HepG2 (cell line): ENCODE data around the gene TAS1R3. TPM values are rescaled to one million over a fixed set of nuclear protein-coding genes. Genes with fewer than 3 reads are reported as not detected.
A peak's percentile ranks its signal among the peaks of the same experiment; 100 is the strongest.

Experiments
- ATAC-seq: fragments of 200-7000 bp; cut with Tn5 transposase; 3 replicates; pipeline ENCODE4 v1.9.1; 2020; ENCODE audit warnings: mild to moderate bottlenecking, moderate library complexity
- BruUV-seq: library from RNA; stranded (reverse); fragments of 400-500 nt; replicated peaks from 2 replicates; lab custom pipeline; 2021; lab: Mats Ljungman, UMichigan
- CTCF ChIA-PET: fragments of 300-600 bp; formaldehyde crosslinking; extraction: SDS; loops from one replicate; lab custom pipeline; 2021; ENCODE audit warnings: low total read pairs, inconsistent platforms, low intra/inter-chr PET ratio; lab: Yijun Ruan, JAX
- POLR2A ChIA-PET: fragments of 350-600 bp; sonication (Branson Sonifier 250); formaldehyde crosslinking; loops from one replicate; lab custom pipeline; 2020; ENCODE audit warnings: antibody characterized with exemption, inconsistent platforms; lab: Yijun Ruan, JAX
- DNase-seq: peaks from one replicate; pipeline ENCODE4 v3.0.0-alpha.2; 2015; ENCODE audit warnings: low spot score
- FAIRE-seq: peaks from 3 replicates; lab custom pipeline; 2011; peaks lifted over from hg19 to GRCh38; lab: Jason Lieb, UNC
- H2AFZ ChIP-seq: one replicate; pipeline ENCODE4 v1.6.1; 2011; ENCODE audit warnings: low read length, inconsistent platforms
- H3K27ac ChIP-seq: fragments of 300-600 bp; 3 replicates; pipeline ENCODE4 v1.8.0; 2011; ENCODE audit warnings: mixed run types, mild to moderate bottlenecking, mixed read lengths, low read length, inconsistent platforms; ENCODE audit not compliant: insufficient read depth; ENCODE audit errors: extremely low read length
- H3K27me3 ChIP-seq, 2 experiments: fragments of 200-600 bp in 1 of 2; 2 replicates in 1 of 2; 3 replicates in 1 of 2; pipeline versions ENCODE4 v1.6.0 to v1.8.0; 2011; ENCODE audit warnings: low read length in 2 of 2, mild to moderate bottlenecking in 2 of 2, moderate library complexity in 2 of 2, inconsistent platforms in 1 of 2; ENCODE audit not compliant: insufficient read depth in 2 of 2, control insufficient read depth in 1 of 2
- H3K36me3 ChIP-seq, 2 experiments: fragments of 200-600 bp in 1 of 2; replicated peaks in 1 of 2; 2 replicates in 1 of 2; 3 replicates in 1 of 2; pipeline versions ENCODE4 v1.5.1 to v1.8.0; 2011; ENCODE audit warnings: low read length in 2 of 2, inconsistent platforms in 1 of 2; ENCODE audit not compliant: insufficient read depth in 2 of 2, control insufficient read depth in 1 of 2
- H3K4me1 ChIP-seq: 2 replicates; pipeline ENCODE4 v1.5.1; 2012; ENCODE audit warnings: low read length, inconsistent platforms; ENCODE audit not compliant: insufficient read depth
- H3K4me2 ChIP-seq: 2 replicates; pipeline ENCODE4 v1.6.0; 2011; ENCODE audit warnings: low read depth, low read length, inconsistent platforms
- H3K4me3 ChIP-seq, 3 experiments: fragments of 200-600 bp in 1 of 3; sonication (generic), shearing (Covaris generic) in 1 of 3; replicated peaks in 1 of 3; 2 replicates each; pipeline ENCODE4 v1.5.1; 2011 to 2016; ENCODE audit warnings: low read length in 3 of 3, inconsistent platforms in 2 of 3, low read depth in 2 of 3, mild to moderate bottlenecking in 2 of 3, control low read depth in 1 of 3, mixed read lengths in 1 of 3; ENCODE audit not compliant: insufficient read depth in 1 of 3
- H3K79me2 ChIP-seq: one replicate; pipeline ENCODE4 v1.6.1; 2011; ENCODE audit warnings: low read length, inconsistent platforms; ENCODE audit not compliant: insufficient read depth
- H3K9ac ChIP-seq: 2 replicates; pipeline ENCODE4 v1.6.0; 2011; ENCODE audit warnings: mild to moderate bottlenecking, low read depth, low read length, inconsistent platforms; ENCODE audit not compliant: insufficient read depth
- H3K9me3 ChIP-seq: 2 replicates; pipeline ENCODE4 v1.5.1; 2012; ENCODE audit warnings: mild to moderate bottlenecking, low read length
- H4K20me1 ChIP-seq: 2 replicates; pipeline ENCODE4 v1.6.0; 2011; ENCODE audit warnings: inconsistent platforms, mild to moderate bottlenecking, low read length, moderate library complexity; ENCODE audit not compliant: insufficient read depth
- POLR2G ChIP-seq: fragments of 200-400 bp; formaldehyde crosslinking; IDR thresholded peaks from 2 replicates; pipeline ENCODE4 v1.6.1; 2018; ENCODE audit warnings: mild to moderate bottlenecking, low read depth, low read length, moderate library complexity
- RBFOX2 ChIP-seq: fragments of 200-400 bp; formaldehyde crosslinking; IDR thresholded peaks from 2 replicates; pipeline ENCODE4 v1.6.1; 2017; ENCODE audit warnings: low read depth, mild to moderate bottlenecking, low read length
- RBM22 ChIP-seq: fragments of 200-400 bp; formaldehyde crosslinking; optimal IDR thresholded peaks from 2 replicates; pipeline ENCODE3; 2017; ENCODE audit warnings: mild to moderate bottlenecking, low read length, moderate library complexity
- ZNF264 ChIP-seq: sonication (generic); formaldehyde crosslinking; IDR thresholded peaks from 2 replicates; pipeline ENCODE4 v1.4.0; 2020; ENCODE audit warnings: missing genetic modification reagents
- ZNF782 ChIP-seq: sonication (generic); formaldehyde crosslinking; IDR thresholded peaks from 2 replicates; pipeline ENCODE4 v1.4.0; 2020; ENCODE audit warnings: missing genetic modification reagents, mild to moderate bottlenecking, borderline replicate concordance
- WGBS: methylation state at CpG from one replicate; pipeline ENCODE4 v1.1.6; 2017; ENCODE audit warnings: low lambda C conversion rate; 5-methylcytosine and 5-hydroxymethylcytosine counted together
- in situ Hi-C: cut with HindIII; loops from 2 replicates; pipeline ENCODE4 v1.10.0; 2017; ENCODE audit warnings: low pct_unique_long_range_greater_than_20kb; ENCODE audit not compliant: extremely low pct_ligation_motif_present
- intact Hi-C: fragments of 100-400 bp; cut with micrococcal nuclease; formaldehyde crosslinking; loops from one replicate; pipeline ENCODE4 v1.10.0; 2022; ENCODE audit not compliant: unreplicated experiment
- polyA plus RNA-seq, 8 experiments: library from polyadenylated mRNA; depleted of rRNA in 3 of 8; stranded (reverse) in 7 of 8; unstranded in 1 of 8; fragments of >200 nt; fragmentation: Illumina TruSeq in 4 of 8; extraction: Trizol in 4 of 8; gene quantifications; 2 replicates each; pipeline versions ENCODE4 v1.2.1 to v1.2.3, GENCODE V29; 2011 to 2016; ENCODE audit warnings: low read depth in 4 of 8, missing spikeins in 1 of 8, mixed read lengths in 1 of 8; ENCODE audit not compliant: insufficient read depth in 1 of 8
- total RNA-seq, 5 experiments: library from RNA; depleted of rRNA; stranded (reverse); fragments of >200 nt; fragmentation: Illumina TruSeq; extraction: Trizol; gene quantifications; 2 replicates each; pipeline ENCODE4 v1.2.3, GENCODE V29; 2016; ENCODE audit warnings: low read depth in 1 of 5
- TF ChIP-seq, protein P1 (sequence below): sonication (generic); formaldehyde crosslinking; IDR thresholded peaks from 2 replicates; pipeline ENCODE4 v1.5.0; 2020; ENCODE audit warnings: missing genetic modification reagents, mild to moderate bottlenecking, borderline replicate concordance

TAS1R3 gene
- total and polyA plus RNA-seq, 2 of the 13 experiments (the other 11 are each of a cell fraction or from before 2014, with no cell fraction given), result 0.13 to 0.15 TPM

GRCh38 chr1:1341549-1342021, 10.5 kb downstream of the TAS1R3 start:
- POLR2A ChIA-PET, result no interaction called here
- CTCF ChIA-PET, result no interaction called here
- H2AFZ ChIP-seq, result no peak overlapping the region
- 100% methylated on average over 6 of the region's 17 CpGs for WGBS
- no peaks in the 10 kb centered on the region for H3K27me3 ChIP-seq
- in situ Hi-C loops, result no loop called here
- peaks cover 13 to 26% of the 10 kb centered on the region in 2 experiments for H3K36me3 ChIP-seq
- intact Hi-C loops, result no loop called here
- no TSS peak for BruUV-seq
- no peak for FAIRE-seq
- H3K79me2 ChIP-seq, result peaks cover 27% of the 10 kb centered on the region
- peaks cover 18% of the 10 kb centered on the region; the same call in 1 of the 2 replicates for H4K20me1 ChIP-seq
- DNase-seq, result no peak
- H3K4me2 ChIP-seq, result no peak overlapping the region
- no peak overlapping the region for H3K4me3 ChIP-seq
- no peaks in the 10 kb centered on the region for H3K9me3 ChIP-seq
- H3K4me1 ChIP-seq, result peaks cover 32% of the 10 kb centered on the region
- TF ChIP-seq RBM22, result peak; percentile 23
- TF ChIP-seq POLR2G, result no peak
- TF ChIP-seq, all 625 proteins: peak for 1
- ATAC-seq, result no peak
- Histone ChIP-seq H3K9ac (no peak overlapping the region), H3K27ac (no peak overlapping the region)

DNA sequence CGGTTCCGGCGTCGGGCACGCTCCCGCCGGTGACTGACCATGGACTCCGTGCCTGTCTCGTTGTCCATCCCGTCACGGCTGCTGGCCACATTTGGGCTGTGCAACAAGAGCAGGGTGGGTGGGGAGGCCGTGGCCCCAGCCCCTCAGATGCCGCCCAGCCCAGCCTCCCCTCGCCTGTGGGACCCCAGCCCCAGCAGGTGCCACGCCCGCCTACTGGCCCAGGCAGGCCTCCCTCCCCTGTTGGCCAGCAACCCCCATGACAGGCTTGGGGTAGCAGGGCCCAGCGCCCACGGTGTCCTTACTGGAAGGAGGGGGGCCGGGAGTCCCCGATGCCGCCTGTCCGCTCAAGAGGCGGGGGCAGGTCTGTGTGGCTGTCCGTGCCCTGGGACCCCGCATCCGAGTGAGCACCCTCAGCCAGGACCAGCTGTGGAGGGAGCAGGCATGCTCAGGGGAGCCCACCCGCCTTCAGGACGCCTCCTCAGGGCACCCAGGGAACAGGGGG, 11.0 kb downstream of the TAS1R3 start:
- no peak overlapping the region for H2AFZ ChIP-seq
- no peak for FAIRE-seq
- no peak overlapping the region for H3K4me2 ChIP-seq
- DNase-seq, result no peak
- H3K4me1 ChIP-seq, result peaks cover 37% of the 10 kb centered on the region
- peaks cover 32% of the 10 kb centered on the region for H3K79me2 ChIP-seq
- intact Hi-C loops, result no loop called here
- TF ChIP-seq, protein P1, sequence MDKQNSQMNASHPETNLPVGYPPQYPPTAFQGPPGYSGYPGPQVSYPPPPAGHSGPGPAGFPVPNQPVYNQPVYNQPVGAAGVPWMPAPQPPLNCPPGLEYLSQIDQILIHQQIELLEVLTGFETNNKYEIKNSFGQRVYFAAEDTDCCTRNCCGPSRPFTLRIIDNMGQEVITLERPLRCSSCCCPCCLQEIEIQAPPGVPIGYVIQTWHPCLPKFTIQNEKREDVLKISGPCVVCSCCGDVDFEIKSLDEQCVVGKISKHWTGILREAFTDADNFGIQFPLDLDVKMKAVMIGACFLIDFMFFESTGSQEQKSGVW (CRISPR knock-in tag), result no peak
- TF ChIP-seq ZNF264 (CRISPR knock-in tag), result no peak
- TF ChIP-seq RBFOX2, result peak; percentile 60; the same call in 1 of the 2 replicates
- no peak for TF ChIP-seq ZNF782 (CRISPR knock-in tag)
- TF ChIP-seq, all 625 proteins: peak for 1
- in situ Hi-C loops, result no loop called here
- POLR2A ChIA-PET, result no interaction called here
- no peak overlapping the region for H3K27ac ChIP-seq
- no peak for ATAC-seq
- peaks cover 13 to 26% of the 10 kb centered on the region in 2 experiments for H3K36me3 ChIP-seq
- no peak overlapping the region for H3K9ac ChIP-seq
- CTCF ChIA-PET, result no interaction called here
- no peak overlapping the region for H3K4me3 ChIP-seq
- no peaks in the 10 kb centered on the region for H3K27me3 ChIP-seq
- peaks cover 22% of the 10 kb centered on the region; the same call in 1 of the 2 replicates for H4K20me1 ChIP-seq
- 100% methylated on average over 13 of the region's 28 CpGs for WGBS
- H3K9me3 ChIP-seq, result no peaks in the 10 kb centered on the region
- BruUV-seq, result no TSS peak
